Liver (tissue), 3 donors: ENCODE results near the gene GREM2.

ENCODE experiments used
- CTCF ChIP-seq: fragments of 150-350 bp; IDR thresholded peaks from 2 replicates; pipeline ENCODE4 v1.5.1; 2017; ENCODE audit warnings: improper control_type of control experiment, low read depth, low read length; ENCODE audit not compliant: missing input control
- GABPA ChIP-seq, 2 donors: IDR thresholded peaks in 1 of 2; conservative IDR thresholded peaks in 1 of 2; 2 replicates each; pipeline ENCODE4 v1.6.1; 2016; ENCODE audit warnings: antibody characterized with exemption in 2 of 2, mild to moderate bottlenecking in 1 of 2, moderate library complexity in 1 of 2
- donor health status: healthy.
- donor health status: healthy.

GRCh38 chr1:240597153-240597745 is 14.7 kb downstream of the GREM2 start:
- no peak for TF ChIP-seq CTCF
- TF ChIP-seq GABPA (IDR thresholded peaks at IDR 0.05 in 1 of 2, conservative IDR thresholded peaks at IDR 0.05 in 1 of 2): no peak
